Activated naive CD8-positive, alpha-beta T cell treated with anti-CD3 and anti-CD28 coated beads, Interleukin-2, amount 10 ng/mL, durations not matched to agents 7 days and 5 days (primary cell): ENCODE measurements around the gene HERC2. TPM values are rescaled to one million over a fixed set of nuclear protein-coding genes. Genes with fewer than 3 reads are reported as not detected.
"Not testable (repeated sequence)": the region's sequence is repeated elsewhere in the genome, so short reads cannot be mapped to it uniquely, and the experiment has no call there.

Source experiments
- ATAC-seq: fragments of 150-1000 bp; cut with Tn5 transposase; one replicate; pipeline ENCODE4 v1.10.0; 2021; ENCODE audit warnings: low read depth, moderate library complexity
- POLR2A ChIA-PET: fragments of 350-600 bp; sonication (Branson Sonifier 250); formaldehyde crosslinking; loops from one replicate; lab custom pipeline; 2021; ENCODE audit warnings: antibody characterized with exemption; lab: Charles Lee
- DNase-seq: peaks from one replicate; pipeline ENCODE4 v3.0.0; 2021
- H3K27ac Mint-ChIP-seq: one replicate; pipeline ENCODE4 v1.8.0; 2022; ENCODE audit warnings: mild to moderate bottlenecking, mixed read lengths
- H3K27me3 Mint-ChIP-seq: one replicate; pipeline ENCODE4 v1.8.0; 2022; ENCODE audit warnings: mild to moderate bottlenecking, moderate library complexity, mixed read lengths
- H3K36me3 Mint-ChIP-seq: one replicate; pipeline ENCODE4 v1.8.0; 2021; ENCODE audit warnings: mild to moderate bottlenecking, mixed read lengths
- H3K4me1 Mint-ChIP-seq: one replicate; pipeline ENCODE4 v1.8.0; 2021; ENCODE audit warnings: mixed read lengths
- H3K4me3 Mint-ChIP-seq: one replicate; pipeline ENCODE4 v1.8.0; 2022; ENCODE audit warnings: mild to moderate bottlenecking, moderate library complexity, mixed read lengths
- H3K9me3 Mint-ChIP-seq: one replicate; pipeline ENCODE4 v1.8.0; 2021; ENCODE audit warnings: mixed read lengths
- total RNA-seq, 2 experiments: library from RNA; stranded (reverse); gene quantifications; one replicate each; pipeline ENCODE4 v1.2.3, GENCODE V29; 2021

The HERC2 gene
- 10 to 100 TPM; 43.0 to 47.0 TPM for total RNA-seq

- DNase-seq, ATAC-seq, POLR2A ChIA-PET, H3K4me1 Mint-ChIP-seq, H3K36me3 Mint-ChIP-seq, H3K9me3 Mint-ChIP-seq, H3K27me3 Mint-ChIP-seq: not testable (repeated sequence)
- Mint-ChIP-seq H3K27ac (peak within 1 kb of the TSS; percentile 88), H3K4me3 (peak within 1 kb of the TSS; percentile 91)
These were observed at the start of gene HERC2 for GRCh38 chr15:28322129-28322588. HERC2 (minus strand) TSS chr15:28322179; CDS start chr15:28321433, 746 bp downstream.

- DNase-seq, ATAC-seq, H3K4me1 Mint-ChIP-seq, POLR2A ChIA-PET, H3K27me3 Mint-ChIP-seq, H3K9me3 Mint-ChIP-seq, H3K27ac Mint-ChIP-seq, H3K36me3 Mint-ChIP-seq, H3K4me3 Mint-ChIP-seq: not testable (repeated sequence)
These were observed 43.5 kb upstream of the HERC2 start for GRCh38 chr15:28365502-28365901.

- H3K27ac Mint-ChIP-seq, ATAC-seq, H3K27me3 Mint-ChIP-seq, H3K9me3 Mint-ChIP-seq, DNase-seq, H3K4me1 Mint-ChIP-seq, H3K4me3 Mint-ChIP-seq, POLR2A ChIA-PET, H3K36me3 Mint-ChIP-seq: not testable (repeated sequence)
These were observed 36.0 kb upstream of the HERC2 start, which contains the start of gene GOLGA6L24 for GRCh38 chr15:28357984-28358383. GOLGA6L24 (minus strand) TSS chr15:28358084; CDS start chr15:28358023, 61 bp downstream.

- Mint-ChIP-seq H3K4me3 (peak overlapping the region; percentile 91), H3K27ac (peak overlapping the region; percentile 88)
- H3K4me1 Mint-ChIP-seq, ATAC-seq, H3K27me3 Mint-ChIP-seq, POLR2A ChIA-PET, H3K9me3 Mint-ChIP-seq, H3K36me3 Mint-ChIP-seq: not testable (repeated sequence)
- DNase-seq: peak; percentile 38
These were observed 461 bp downstream of the HERC2 start for GRCh38 chr15:28321358-28322078.

- DNase-seq, H3K4me1 Mint-ChIP-seq, H3K27ac Mint-ChIP-seq, POLR2A ChIA-PET, H3K27me3 Mint-ChIP-seq, ATAC-seq, H3K9me3 Mint-ChIP-seq, H3K4me3 Mint-ChIP-seq: not testable (repeated sequence)
- peaks cover 11% of the 10 kb centered on the region for H3K36me3 Mint-ChIP-seq
These were observed 2.3 kb downstream of the HERC2 start for GRCh38 chr15:28319725-28320124.

GRCh38 chr15:28318828-28319227, 3.2 kb downstream of the HERC2 start:
- ATAC-seq, H3K4me1 Mint-ChIP-seq, H3K27me3 Mint-ChIP-seq, H3K4me3 Mint-ChIP-seq, POLR2A ChIA-PET, H3K27ac Mint-ChIP-seq, H3K9me3 Mint-ChIP-seq, DNase-seq: not testable (repeated sequence)
- peaks cover 14% of the 10 kb centered on the region for H3K36me3 Mint-ChIP-seq

GRCh38 chr15:28318122-28318521, 3.9 kb downstream of the HERC2 start:
- H3K36me3 Mint-ChIP-seq: peaks cover 15% of the 10 kb centered on the region
- POLR2A ChIA-PET: not testable (repeated sequence)

GRCh38 chr15:28316958-28317357, 5.0 kb downstream of the HERC2 start:
- POLR2A ChIA-PET, H3K27me3 Mint-ChIP-seq, H3K27ac Mint-ChIP-seq, DNase-seq, H3K9me3 Mint-ChIP-seq, H3K4me3 Mint-ChIP-seq, H3K4me1 Mint-ChIP-seq, ATAC-seq: not testable (repeated sequence)
- H3K36me3 Mint-ChIP-seq: peaks cover 15% of the 10 kb centered on the region

More at GRCh38 chr15:28318122-28318521, 3.9 kb downstream of the HERC2 start:
- ATAC-seq, H3K27me3 Mint-ChIP-seq, DNase-seq, H3K4me3 Mint-ChIP-seq, H3K4me1 Mint-ChIP-seq, H3K9me3 Mint-ChIP-seq, H3K27ac Mint-ChIP-seq: not testable (repeated sequence)

GRCh38 chr15:28310454-28310853, 11.5 kb downstream of the HERC2 start:
- H3K9me3 Mint-ChIP-seq, POLR2A ChIA-PET, H3K27ac Mint-ChIP-seq, ATAC-seq, H3K4me3 Mint-ChIP-seq, DNase-seq, H3K4me1 Mint-ChIP-seq, H3K27me3 Mint-ChIP-seq: not testable (repeated sequence)
- H3K36me3 Mint-ChIP-seq: peaks cover 24% of the 10 kb centered on the region

- DNase-seq, ATAC-seq, H3K27me3 Mint-ChIP-seq, H3K4me1 Mint-ChIP-seq, H3K27ac Mint-ChIP-seq, POLR2A ChIA-PET, H3K4me3 Mint-ChIP-seq, H3K9me3 Mint-ChIP-seq: not testable (repeated sequence)
- H3K36me3 Mint-ChIP-seq: peaks cover 18% of the 10 kb centered on the region
These were observed 13.3 kb downstream of the HERC2 start for GRCh38 chr15:28308718-28309117.

GRCh38 chr15:28305700-28306099, 16.3 kb downstream of the HERC2 start:
- POLR2A ChIA-PET, ATAC-seq: not testable (repeated sequence)

GRCh38 chr15:28297434-28297833, 24.5 kb downstream of the HERC2 start:
- H3K4me1 Mint-ChIP-seq, ATAC-seq, H3K27ac Mint-ChIP-seq, POLR2A ChIA-PET, DNase-seq, H3K9me3 Mint-ChIP-seq, H3K27me3 Mint-ChIP-seq, H3K36me3 Mint-ChIP-seq, H3K4me3 Mint-ChIP-seq: not testable (repeated sequence)

More at GRCh38 chr15:28305700-28306099, 16.3 kb downstream of the HERC2 start:
- Mint-ChIP-seq H3K36me3 (peaks cover 15% of the 10 kb centered on the region), H3K9me3 (peaks cover 11% of the 10 kb centered on the region)
- H3K4me3 Mint-ChIP-seq, DNase-seq, H3K27me3 Mint-ChIP-seq, H3K4me1 Mint-ChIP-seq, H3K27ac Mint-ChIP-seq: not testable (repeated sequence)

- DNase-seq, H3K4me3 Mint-ChIP-seq, H3K36me3 Mint-ChIP-seq, H3K4me1 Mint-ChIP-seq, H3K27me3 Mint-ChIP-seq, POLR2A ChIA-PET, H3K9me3 Mint-ChIP-seq, ATAC-seq, H3K27ac Mint-ChIP-seq: not testable (repeated sequence)
These were observed 25.2 kb downstream of the HERC2 start for GRCh38 chr15:28296814-28297213.

- DNase-seq, H3K27me3 Mint-ChIP-seq, H3K4me1 Mint-ChIP-seq, ATAC-seq, H3K9me3 Mint-ChIP-seq, POLR2A ChIA-PET, H3K27ac Mint-ChIP-seq, H3K4me3 Mint-ChIP-seq: not testable (repeated sequence)
- H3K36me3 Mint-ChIP-seq: peaks cover 21% of the 10 kb centered on the region
These were observed 26.9 kb downstream of the HERC2 start for GRCh38 chr15:28295009-28295563.
